HG03565 (cell line): Measurements from ENCODE around the gene DCBLD2.

Experiments used
- ATAC-seq: cut with Tn5 transposase; IDR thresholded peaks from one replicate; pipeline ENCODE4 v1.9.1; 2021; ENCODE audit warnings: mild to moderate bottlenecking, moderate library complexity; ENCODE audit not compliant: unreplicated experiment

DCBLD2 gene

GRCh38 chr3:98775459-98776139 is 125.9 kb downstream of the DCBLD2 start:
- ATAC-seq: no peak

- no peak for ATAC-seq
These were observed 129.5 kb downstream of the DCBLD2 start for GRCh38 chr3:98772022-98772421.

DNA sequence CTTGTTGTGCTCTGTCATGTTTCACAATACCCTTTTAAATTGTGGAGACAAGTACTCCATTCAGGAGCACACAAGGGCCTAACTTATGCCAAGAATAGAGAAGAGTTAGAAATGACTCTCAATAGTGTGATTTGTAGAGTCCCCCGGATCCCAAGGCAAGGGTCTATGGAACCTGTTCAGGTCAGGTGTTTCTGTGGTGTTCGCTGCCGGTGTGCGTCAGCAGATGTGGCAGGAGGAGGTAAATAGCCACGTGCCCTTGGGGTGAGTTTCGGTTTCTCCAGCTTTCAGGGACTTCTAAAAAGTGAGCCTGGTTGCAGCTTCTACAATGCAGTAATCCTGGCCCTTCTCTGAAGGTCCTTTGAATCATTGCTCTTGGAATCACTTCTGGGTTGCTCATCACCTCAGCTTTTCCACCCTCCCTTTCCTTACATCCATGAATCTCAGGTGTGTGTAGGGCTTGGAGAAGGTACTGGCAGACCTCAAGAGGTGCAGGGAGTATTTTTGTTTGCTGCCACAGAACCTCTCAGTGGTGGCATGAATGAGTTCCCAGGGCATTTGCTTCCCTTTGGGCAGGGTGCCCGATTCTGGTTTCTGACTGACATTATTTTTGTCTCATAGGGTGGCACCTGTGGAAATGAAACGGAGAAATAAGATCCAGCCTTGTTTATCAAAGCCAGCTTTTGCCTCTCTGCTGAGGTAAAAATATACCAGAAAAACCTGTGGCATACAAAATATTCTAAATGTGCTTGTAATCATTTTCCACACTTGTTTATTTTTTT is 131.0 kb downstream of the DCBLD2 start:
- ATAC-seq: peak; percentile 83

GRCh38 chr3:98769448-98769847 is 132.0 kb downstream of the DCBLD2 start:
- no peak for ATAC-seq

DNA sequence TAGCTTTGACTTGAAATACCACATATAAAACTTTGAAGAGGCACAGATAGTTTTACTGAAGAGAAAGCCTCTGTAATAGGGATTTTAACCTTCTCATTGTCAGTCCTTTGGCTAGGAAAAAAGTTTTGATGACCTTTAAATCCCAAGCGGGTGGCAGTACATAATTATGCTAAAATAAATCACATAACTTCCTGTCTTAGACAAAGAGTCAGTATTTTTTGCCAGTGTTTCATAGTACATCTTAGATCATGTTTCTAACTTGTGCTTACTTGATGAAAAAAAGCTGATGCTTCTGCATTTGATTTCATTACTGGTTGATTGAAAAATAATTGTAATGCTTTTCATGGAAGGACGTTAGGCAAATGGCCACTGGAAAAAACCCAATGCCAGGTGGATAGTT is 132.5 kb downstream of the DCBLD2 start:
- no peak for ATAC-seq

DNA sequence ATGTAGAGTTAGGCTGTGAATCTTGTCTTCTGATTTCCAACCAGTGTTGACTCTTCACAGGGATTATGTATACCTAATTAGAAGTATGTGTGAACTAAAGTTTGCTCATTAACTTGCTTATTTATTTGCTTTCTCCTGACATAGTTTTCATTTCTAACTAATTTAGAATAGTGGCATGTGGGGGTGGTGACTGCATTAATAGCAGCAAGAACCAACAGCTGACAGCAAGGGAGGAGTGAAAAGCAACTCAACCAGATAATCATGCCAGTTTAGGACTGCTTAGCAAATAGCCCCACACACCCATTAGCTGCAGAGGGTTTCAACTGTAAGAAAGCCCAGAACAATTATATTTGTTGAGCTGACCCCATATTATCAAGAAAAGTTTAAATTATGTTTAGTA is 134.6 kb downstream of the DCBLD2 start:
- ATAC-seq: no peak

- ATAC-seq: no peak
These were observed 135.8 kb downstream of the DCBLD2 start for GRCh38 chr3:98765721-98766120.

DNA sequence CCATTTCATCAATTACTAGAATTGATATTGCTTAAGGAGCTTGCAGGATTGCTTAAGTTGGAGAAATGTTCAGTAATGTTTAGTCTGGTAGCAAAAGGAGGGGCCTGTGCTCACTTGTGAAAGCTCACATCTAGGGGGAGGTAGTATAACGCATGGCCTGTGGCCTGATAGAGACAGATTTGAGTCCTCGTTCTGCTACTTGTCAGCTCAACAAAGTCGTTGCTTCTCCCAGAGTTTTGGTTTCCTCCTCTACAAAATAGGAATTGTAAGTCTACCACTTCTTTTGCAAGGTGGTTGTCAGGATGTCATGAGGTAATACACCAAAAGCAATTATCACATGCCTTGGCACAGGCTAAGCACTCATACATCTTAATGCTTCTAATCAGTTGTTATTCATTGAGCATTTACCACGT is 137.0 kb downstream of the DCBLD2 start:
- ATAC-seq: no peak

DNA sequence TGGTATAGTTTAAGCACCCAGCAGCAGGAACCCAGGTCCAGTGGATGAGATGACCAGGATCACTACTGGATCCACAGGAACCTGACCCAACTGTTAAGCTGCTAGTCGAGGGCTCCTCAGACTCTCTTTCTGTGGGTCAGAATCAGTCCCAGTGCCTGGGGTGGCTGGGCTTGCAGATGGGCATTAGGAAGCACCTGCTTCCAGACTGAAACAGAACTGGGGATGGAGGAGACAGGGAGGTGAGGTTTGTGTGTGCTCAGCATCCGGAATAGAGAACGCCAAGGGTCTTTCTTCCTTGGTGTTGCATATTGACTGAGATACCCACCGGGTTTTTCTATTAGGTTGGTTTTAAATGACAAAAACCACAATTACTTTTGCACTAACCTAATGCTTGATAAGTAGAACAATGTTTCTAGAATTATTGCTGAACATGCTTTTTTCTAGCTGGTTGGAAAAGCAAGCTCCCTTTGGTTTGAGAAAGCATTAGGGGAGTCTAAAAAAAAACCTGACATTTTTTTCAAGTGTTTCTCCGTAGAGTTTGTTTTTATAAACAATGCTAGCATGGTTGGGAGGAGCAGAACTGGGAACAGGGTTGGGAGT is 137.6 kb downstream of the DCBLD2 start:
- ATAC-seq: no peak

DNA sequence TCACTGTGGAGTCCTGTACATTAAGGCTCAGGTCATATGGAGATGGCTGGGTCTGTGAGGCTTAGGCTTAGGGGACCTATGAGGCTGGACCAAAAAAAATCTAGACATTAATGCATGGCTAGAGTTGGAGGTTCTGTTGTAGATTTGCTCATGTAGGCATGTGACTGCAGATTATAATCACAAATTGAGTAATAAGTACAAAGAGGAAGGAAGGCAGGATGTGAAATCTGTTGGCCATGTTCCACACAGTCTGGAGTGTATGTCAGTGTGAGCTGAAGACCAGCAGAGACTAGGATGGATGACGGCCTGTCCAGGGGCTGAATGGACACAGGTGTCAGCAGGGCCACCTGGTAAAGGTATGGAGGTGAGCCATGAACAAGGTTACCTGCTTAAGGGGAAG is 138.4 kb downstream of the DCBLD2 start, which contains the start of gene ST3GAL6:
Gene ST3GAL6 (plus strand): TSS at position 265 of the 400 bp plus-strand sequence. CDS start 5,101 bp downstream, outside the sequence.
- peak; percentile 56 for ATAC-seq

DNA sequence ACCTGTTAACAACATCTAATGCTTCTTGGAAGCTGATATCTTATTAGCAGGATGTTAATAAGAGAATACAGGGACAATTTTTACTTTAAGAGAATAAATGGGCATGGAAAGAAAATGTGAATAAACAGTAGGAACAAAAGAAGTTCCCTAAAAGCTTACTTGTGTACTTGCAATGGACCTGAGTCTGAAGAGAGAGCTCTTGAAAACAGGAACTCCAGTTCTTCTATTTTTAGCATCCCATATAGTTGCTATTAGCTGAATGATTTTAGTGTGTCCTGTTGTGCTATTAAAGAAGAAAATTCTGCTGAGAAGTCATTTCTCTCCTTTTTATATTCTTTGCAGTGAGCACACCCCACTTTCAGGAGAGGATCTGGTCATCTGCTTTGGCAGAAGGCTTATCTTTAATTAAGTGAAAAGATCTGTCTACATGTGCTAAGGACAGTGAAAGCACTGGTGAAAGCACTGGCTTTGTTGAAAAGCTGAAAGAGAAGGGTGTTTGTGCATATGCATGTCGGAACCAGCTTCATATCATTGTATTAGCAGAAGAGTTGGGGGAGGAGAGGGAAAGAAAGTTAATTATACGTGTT is 139.8 kb downstream of the DCBLD2 start:
- ATAC-seq: no peak

GRCh38 chr3:98759629-98760028 is 141.9 kb downstream of the DCBLD2 start:
- no peak for ATAC-seq

DNA sequence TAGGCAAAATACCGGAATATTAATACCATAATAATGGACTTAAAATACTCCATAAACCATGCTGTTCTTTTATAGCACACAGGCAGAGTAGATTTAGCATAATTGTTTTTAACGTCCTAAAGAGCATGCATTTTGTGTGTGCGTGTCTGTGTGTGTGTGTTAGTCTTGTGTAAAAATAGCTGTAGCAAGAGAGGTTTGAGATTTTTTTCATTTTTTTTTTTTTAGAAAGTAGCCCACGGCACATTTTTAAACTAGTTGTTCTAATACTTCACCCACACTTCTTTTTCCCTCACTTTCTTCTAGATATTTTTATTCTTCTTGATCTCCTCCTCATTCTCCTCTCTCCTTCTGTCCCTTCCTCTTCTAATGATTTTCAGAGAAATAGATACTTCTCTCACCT is 145.9 kb downstream of the DCBLD2 start:
- no peak for ATAC-seq

DNA sequence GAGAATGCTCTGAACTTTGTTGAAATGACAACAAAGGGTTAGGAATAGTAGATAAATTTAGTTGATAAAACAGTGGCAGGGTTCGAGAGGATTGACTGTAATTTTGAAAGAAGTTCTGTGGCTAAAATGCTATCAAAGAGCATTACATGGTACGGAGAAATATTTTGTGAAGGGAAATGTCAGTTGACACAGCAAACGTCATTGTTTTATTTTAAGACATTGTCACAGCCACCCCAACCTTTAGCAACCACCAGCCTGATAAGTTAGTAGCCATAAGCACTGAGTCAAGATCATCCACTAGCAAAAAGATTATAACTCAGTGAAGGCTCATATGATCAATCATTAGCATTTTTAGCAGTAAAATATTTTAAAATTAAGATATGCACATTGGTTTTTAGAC is 147.0 kb downstream of the DCBLD2 start:
- ATAC-seq: no peak

DNA sequence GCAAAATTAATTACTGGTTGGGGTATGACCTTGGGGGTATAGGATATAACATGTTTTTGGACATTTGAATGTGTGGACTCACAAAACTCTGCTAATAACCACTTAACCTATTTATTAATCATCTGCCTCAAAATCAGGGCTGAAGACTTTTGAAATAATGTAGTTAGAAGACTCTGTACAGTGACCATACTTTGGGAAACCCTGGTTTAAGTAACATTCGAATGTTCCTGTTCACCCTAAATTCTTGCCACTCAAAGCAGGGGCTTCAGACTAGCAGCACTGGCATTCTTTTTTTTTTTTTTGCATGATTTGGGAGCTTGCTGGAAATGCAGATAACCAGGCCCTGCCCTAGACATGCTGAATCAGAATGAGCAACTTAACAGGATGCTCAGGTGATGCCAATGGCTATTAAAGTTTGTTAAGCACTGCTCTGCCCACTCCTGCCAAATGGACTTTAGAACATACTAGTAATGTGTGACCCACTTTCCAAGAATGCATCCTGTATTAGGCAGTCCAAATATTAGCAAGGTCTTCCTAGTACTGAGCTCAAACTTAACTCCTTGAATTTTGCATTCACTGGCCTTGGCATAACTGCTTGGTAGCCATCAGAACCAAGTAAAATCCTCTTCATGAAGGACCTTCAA is 151.1 kb downstream of the DCBLD2 start:
- ATAC-seq: no peak

GRCh38 chr3:98746882-98747281 is 154.6 kb downstream of the DCBLD2 start:
- ATAC-seq: no peak

- ATAC-seq: no peak
These were observed 155.4 kb downstream of the DCBLD2 start for GRCh38 chr3:98746122-98746521.
